ENCODE data around the gene FARSA.

FARSA gene

DNA sequence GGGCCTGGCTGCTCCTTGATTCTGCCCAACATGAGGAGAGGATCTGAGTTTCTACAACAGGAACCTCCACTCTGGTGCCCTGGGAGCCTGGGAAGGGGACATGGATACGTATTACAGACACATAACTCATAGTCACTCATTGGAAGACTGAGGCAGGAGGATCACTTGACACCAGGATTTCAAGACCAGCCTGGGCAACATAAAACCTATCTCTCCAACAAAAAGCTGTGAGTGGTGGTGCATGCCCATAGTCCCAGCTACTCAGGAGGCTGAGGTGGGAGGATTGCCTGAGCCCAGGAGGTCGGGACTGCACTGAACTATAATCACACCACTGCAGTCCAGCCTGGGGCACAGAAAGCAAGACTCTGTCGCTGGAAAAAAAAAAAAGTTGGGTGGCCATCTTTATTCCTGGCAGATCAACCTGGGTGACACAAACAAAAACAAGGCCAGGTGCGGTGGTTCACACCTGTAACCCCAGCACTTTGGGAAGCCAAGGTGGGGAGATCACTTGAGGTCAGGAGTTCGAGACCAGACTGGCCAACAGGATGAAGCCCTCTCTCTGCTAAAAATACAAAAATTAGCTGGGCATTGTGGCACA, 45.4 kb downstream of the FARSA start:
- DNase-seq: no peak

- DNase-seq: no peak
These were observed 46.4 kb downstream of the FARSA start, which contains the start of gene KLF1 for GRCh38 chr19:12886969-12887747. TSS of gene KLF1 (minus strand) at chr19:12887201. CDS start at chr19:12887140, 61 bp downstream.

DNA sequence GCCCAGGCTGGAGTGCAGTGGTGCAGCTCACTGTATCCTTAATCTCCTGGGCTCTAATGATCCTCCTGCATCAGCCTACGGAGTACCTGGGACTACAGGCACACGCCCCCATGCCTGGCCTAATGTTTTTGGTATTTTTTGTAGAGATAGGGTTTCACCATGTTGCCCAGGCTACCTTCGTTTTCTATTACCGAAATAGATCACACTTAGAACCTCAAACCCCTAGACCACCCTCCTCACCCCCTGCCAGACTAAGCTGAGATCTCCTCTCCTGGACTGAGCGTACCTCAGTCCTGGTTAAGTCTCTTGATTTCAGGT, 46.9 kb downstream of the FARSA start:
- no peak for DNase-seq

GRCh38 chr19:12885749-12886650, 47.5 kb downstream of the FARSA start:
- no peak for DNase-seq

- DNase-seq: peak; percentile 53
These were observed 48.4 kb downstream of the FARSA start for GRCh38 chr19:12884926-12885748.

GRCh38 chr19:12884627-12884925, 48.9 kb downstream of the FARSA start:
- DNase-seq: no peak

GRCh38 chr19:12884202-12884601, 49.3 kb downstream of the FARSA start:
- no peak for DNase-seq

DNA sequence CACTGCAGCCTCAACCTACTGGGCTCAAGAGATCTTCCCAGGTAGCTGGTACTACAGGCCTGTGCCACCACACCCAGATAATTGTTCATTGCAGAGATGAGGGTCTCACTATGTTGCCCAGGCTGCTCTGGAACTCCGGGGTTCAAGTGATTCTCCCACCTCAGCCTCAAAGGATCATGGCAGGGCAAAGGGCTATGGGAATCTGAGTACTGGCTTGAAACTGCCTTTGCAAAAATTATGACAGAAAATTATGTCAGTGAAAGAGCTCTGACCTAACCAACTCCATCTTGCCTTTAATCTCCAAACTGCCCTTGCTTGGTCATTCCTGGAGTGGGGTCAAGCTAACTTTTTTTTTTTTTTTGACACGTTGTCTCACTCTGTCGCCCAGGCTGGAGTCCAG, 50.9 kb downstream of the FARSA start:
- DNase-seq: no peak

GRCh38 chr19:12881172-12881808, 52.2 kb downstream of the FARSA start, which contains the start of gene DNASE2:
TSS of gene DNASE2 (minus strand) at chr19:12881449. CDS start at chr19:12881375, 74 bp downstream.
- peak; percentile 95 for DNase-seq

GRCh38 chr19:12880551-12881171, 52.9 kb downstream of the FARSA start:
- DNase-seq: no peak

DNA sequence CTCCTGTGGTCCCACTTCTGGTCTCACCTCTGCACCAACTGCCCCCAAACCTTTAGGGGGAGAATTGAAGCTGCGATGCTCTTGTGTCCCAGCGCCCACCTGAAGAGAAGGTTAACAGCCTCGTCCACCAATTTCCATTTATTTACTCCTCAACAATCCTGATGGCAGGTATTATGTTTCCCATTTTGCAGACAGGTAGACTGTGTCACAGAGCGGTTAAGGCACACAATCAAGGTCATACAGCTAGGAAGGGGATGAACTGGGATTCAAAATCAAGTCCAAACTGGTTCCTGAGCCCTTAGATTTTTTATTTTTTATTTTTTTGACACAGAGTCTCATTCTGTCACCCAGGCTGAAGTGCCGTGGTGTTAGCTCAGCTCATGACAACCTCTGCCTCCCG, 58.4 kb downstream of the FARSA start:
- DNase-seq: no peak

- no peak for DNase-seq
These were observed 59.4 kb downstream of the FARSA start for GRCh38 chr19:12873891-12874745.

- no peak for DNase-seq
These were observed 60.3 kb downstream of the FARSA start for GRCh38 chr19:12872941-12873890.
